Retinal pigment epithelial cell (primary cell): ENCODE results near the gene TMEM140.

Experiments used
- DNase-seq: peaks from one replicate; pipeline ENCODE4 v3.0.0-alpha.2; 2010; ENCODE audit warnings: low read depth
- H3K4me3 ChIP-seq: 2 replicates; pipeline ENCODE4 v1.5.1; 2011; ENCODE audit warnings: mild to moderate bottlenecking, low read length, control low read depth, moderate library complexity
- TF ChIP-seq, protein P1 (sequence below): conservative IDR thresholded peaks from 2 replicates; pipeline ENCODE4 v1.5.1; 2011; ENCODE audit warnings: low read depth, low read length, control low read depth, inconsistent platforms

The TMEM140 gene

DNA sequence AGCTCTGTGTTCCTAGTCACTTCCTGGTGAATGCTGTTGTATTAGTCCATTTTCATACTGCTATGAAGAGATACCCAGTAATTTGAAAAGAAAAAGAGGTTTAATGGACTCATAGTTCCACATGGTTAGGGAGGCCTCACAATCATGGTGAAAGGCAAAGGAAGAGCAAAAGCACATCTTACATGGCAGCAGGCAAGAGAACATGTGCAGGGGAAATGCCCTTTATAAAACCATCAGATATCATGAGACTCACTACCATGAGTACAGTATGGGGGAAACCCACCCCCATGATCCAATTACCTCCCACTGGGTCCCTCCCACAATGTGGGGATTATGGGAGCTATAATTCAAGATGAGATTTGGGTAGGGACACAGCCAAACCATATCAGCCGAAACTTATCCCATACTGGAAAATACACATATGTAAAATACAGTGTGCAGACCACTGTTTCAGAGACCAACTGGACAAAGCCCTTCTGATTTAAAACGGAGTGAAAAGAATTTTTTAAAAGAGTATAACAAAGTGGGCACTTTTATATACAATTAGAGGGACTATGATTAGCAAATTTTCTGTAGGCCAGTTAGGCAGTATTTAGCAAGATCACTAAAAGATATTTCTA is 14.6 kb downstream of the TMEM140 start:
- no peak for DNase-seq
- H3K4me3 ChIP-seq, result no peak overlapping the region
- TF ChIP-seq, protein P1, sequence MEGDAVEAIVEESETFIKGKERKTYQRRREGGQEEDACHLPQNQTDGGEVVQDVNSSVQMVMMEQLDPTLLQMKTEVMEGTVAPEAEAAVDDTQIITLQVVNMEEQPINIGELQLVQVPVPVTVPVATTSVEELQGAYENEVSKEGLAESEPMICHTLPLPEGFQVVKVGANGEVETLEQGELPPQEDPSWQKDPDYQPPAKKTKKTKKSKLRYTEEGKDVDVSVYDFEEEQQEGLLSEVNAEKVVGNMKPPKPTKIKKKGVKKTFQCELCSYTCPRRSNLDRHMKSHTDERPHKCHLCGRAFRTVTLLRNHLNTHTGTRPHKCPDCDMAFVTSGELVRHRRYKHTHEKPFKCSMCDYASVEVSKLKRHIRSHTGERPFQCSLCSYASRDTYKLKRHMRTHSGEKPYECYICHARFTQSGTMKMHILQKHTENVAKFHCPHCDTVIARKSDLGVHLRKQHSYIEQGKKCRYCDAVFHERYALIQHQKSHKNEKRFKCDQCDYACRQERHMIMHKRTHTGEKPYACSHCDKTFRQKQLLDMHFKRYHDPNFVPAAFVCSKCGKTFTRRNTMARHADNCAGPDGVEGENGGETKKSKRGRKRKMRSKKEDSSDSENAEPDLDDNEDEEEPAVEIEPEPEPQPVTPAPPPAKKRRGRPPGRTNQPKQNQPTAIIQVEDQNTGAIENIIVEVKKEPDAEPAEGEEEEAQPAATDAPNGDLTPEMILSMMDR, result no peak

DNA sequence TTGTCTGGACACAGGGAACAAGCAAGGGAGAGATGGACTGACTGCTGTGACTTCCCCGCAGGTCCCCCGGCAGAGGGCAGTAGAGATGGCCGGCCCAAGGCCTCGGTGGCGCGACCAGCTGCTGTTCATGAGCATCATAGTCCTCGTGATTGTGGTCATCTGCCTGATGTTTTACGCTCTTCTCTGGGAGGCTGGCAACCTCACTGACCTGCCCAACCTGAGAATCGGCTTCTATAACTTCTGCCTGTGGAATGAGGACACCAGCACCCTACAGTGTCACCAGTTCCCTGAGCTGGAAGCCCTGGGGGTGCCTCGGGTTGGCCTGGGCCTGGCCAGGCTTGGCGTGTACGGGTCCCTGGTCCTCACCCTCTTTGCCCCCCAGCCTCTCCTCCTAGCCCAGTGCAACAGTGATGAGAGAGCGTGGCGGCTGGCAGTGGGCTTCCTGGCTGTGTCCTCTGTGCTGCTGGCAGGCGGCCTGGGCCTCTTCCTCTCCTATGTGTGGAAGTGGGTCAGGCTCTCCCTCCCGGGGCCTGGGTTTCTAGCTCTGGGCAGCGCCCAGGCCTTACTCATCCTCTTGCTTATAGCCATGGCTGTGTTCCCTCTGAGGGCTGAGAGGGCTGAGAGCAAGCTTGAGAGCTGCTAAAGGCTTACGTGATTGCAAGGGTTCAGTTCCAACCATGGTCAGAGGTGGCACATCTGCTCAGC is 16.6 kb downstream of the TMEM140 start:
- H3K4me3 ChIP-seq, result no peak overlapping the region
- TF ChIP-seq, protein P1, result no peak
- no peak for DNase-seq

DNA sequence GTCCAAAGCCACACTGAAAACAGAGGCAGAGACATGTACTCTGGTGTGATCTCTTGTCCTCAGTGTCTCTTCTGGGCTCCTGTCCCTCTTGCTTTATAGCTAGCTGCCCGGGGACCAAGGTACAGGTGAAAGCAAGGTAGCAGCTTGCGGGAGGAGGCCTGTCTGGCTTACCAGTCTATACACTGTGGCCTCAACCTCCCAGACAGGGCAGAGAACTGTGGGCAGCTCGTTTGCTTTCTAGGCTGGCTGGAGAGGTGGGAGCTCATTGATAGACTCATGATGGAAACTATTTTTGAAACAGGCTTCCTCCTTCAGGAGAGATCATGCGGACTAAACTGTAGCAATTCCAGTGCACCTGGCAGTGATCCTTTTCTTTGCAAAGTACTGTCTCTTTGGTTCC is 18.0 kb downstream of the TMEM140 start:
- DNase-seq, result no peak
- TF ChIP-seq, protein P1, result no peak
- H3K4me3 ChIP-seq, result no peak overlapping the region

DNA sequence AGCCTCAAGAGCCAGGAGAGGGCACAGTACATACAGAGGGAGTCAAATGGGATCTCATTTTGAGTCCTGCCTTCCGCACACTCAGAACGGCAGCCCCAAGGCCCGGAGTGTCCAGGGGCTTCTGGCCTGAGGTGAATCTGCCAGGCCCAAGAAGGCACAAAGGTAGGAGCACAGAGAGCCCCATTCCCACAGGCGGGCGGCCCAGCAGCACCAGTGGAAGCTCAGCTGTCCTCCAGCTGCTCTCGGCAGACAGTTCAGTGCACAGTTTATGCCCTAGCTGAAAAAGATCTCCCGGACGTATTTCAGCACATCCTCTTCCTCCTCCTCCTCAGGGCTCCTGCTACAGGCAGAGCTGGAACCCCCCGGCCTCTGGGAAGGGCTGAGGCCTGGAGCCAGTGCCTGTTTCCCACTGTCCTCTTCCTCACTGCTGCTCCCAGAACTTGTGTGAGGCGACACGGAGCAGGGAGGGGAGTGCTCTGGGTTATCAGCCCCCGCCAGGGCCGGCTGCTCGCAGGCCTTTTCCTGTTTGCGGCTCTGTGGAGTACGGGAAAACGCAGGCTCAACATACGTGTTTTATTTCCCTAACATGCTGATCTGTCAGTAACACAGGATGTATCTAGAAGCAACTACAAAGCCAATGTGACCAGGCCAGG is 18.6 kb downstream of the TMEM140 start:
- TF ChIP-seq, protein P1, result no peak
- no peak overlapping the region for H3K4me3 ChIP-seq
- no peak for DNase-seq

DNA sequence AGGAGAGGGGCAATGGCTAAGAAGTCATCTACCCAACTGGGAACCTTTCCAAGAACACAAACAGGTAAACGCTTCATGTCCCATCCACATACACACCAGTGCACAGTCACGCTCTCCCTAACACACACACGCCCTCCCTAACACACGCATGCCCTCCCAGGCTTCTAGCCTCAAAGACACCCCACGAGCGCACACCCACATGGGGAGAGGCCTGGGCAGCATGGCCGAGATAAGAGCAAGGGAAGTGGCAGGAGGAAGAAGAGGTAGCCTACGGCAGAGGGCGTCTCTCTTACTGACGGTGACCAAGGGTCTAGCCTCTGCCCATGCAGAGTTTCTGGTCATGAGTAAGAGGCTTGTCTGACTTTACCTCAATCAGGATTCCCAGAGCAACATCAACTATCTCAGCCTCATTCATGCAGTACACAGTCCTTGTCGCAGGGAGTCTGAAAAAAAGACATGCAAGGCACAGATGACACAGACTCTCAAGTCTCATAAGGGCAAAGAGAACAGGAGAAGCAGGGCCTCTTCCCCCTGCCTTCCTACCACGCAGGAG is 19.6 kb downstream of the TMEM140 start:
- H3K4me3 ChIP-seq, result no peak overlapping the region
- no peak for DNase-seq
- TF ChIP-seq, protein P1, result no peak

DNA sequence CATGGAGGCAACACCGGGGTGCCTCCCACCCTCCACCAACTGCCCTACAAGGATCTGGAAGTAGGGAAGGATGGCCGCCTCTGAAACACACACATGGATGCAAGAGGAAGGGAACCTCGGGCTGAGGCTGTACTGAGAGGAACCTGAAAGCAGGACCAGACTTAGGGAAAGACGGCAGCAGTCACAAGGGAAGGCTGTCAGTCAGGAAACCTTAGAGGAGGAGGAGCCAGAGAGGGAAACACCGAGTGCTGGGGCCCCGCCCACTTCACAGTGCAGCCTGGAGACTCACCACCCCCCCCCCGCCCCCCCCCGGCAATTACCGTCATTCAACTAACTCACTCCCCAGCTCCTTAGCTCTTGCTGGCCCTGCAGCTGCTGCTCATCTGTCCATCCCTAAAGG is 20.1 kb downstream of the TMEM140 start:
- no peak for DNase-seq
- TF ChIP-seq, protein P1, result no peak
- H3K4me3 ChIP-seq, result no peak overlapping the region
